NCI-H226 (cell line): Measurements from ENCODE around the gene LTBP4.

Experiments
- DNase-seq: peaks from one replicate; pipeline ENCODE4 v3.0.0-alpha.2; 2015

LTBP4 gene

DNA sequence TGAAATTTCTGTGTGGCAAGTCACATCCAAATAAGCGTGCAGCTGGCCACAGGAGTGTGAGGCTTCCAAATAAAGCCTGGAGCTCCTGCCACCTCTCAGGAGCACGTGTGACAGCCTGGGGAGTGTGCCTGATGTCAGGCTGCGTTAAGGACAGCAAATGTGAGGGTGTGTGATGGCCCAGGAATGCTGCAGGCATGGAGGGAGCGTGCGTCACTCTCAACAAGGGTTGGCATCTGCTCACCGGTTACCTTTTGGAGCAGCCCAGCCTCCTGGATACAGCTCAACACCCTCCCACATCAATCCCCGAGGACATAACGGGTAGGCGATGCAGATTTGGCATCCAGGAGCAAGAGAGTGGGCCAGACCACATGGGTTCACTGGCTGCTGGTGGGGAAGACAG, 70.2 kb downstream of the LTBP4 start:
- no peak for DNase-seq

DNA sequence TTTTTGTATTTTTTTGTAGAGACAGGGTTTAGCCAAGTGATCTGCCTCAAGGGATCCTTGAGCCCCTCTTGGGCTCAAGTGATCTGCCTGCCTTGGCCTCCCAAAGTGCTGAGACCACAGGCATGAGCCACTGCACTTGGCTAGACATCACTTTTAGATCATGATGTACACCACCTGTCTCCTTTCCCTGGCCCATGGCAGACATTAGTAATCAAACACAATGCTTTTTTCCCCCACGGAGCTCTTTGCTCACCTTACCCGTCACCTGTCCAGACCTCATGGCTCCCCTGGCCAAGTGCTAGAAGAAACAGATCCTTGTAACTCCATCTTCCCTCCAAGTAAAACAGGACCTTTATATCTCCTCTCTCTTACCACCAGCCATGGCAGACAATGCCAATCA, 70.9 kb downstream of the LTBP4 start:
- DNase-seq, result no peak

DNA sequence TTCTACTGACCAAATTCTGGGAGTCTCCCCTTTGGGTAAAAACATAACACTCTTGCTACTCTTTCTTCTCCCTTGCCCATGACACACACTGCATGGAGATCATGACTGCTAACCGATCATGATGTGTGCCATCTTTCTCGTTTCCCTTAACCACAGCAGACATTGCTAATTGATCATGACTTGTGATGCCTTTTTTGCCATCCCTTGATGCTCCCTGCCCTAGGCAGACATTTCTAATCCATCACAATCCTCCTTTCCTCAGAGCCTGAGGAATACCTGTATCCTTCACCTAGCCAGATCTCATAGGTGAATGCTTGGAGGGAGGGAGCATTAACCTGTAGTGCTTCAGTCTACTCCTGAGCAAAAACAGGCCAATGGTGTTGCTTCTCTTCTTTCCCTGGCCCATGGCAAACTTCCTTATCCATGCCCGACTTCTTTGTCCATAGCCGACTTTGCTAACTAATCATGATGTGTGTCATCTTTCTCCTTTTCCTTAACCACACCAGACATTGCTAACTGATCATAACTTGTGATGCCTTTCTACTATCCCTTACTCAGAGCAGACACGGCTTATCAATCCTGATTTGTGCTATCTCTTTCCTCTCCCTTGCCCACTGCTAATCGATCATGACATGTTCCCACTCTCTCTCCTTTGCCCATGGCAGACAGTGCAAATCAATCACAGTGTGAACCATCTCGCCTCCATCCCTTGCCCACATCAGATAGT, 71.6 kb downstream of the LTBP4 start:
- no peak for DNase-seq

- no peak for DNase-seq
These were observed 72.2 kb downstream of the LTBP4 start for GRCh38 chr19:40673397-40673796.

DNA sequence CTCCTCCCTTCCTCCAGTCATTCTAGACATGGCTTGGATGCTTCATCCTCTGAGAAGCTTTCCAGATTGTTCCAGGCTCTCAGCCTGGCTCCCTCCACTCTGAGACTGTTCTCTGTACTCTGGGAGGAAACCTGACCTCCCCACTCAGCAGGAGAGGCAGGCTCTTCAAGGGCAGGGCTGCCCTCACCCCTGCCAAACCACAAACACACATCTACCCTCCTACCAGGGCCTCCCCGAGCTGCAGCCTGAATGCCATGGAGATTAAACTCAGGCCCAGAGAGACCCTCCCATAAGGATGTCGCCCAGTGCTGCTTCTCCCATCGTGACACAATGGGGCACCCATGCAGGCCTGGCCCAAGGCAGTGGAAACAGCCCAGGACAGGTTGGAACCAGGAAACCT, 73.1 kb downstream of the LTBP4 start:
- peak; percentile 63 for DNase-seq

DNA sequence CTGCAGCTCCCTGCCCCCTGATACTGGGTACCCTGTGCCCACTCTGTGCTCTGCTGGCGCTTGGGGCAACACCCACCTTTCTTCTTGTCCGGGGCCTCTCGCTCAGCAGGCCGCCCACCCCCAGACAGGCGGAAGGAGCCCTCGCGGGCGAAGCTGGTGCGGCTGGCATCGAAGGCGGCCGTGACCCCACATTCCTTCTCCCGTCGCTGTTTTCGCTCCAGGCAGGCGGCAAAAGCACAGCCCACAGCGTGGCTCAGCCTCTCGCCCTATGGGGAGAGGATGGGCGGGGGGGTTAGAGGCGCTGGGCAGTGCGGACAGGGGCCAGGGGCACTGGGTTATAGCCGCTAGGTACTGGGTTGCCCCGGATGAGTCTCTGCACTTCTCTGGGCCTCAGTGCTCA, 76.0 kb downstream of the LTBP4 start:
- DNase-seq, result no peak
